GM18951 (cell line): ENCODE data around the gene NPSR1.
"Not testable (repeated sequence)": the region's sequence is repeated elsewhere in the genome, so short reads cannot be mapped to it uniquely, and the experiment has no call there.

Experiments used
- POLR2A ChIP-seq: IDR thresholded peaks from 4 replicates; pipeline ENCODE4 v1.6.1; 2011; ENCODE audit warnings: mild to moderate bottlenecking; ENCODE audit not compliant: insufficient read length, insufficient read depth; ENCODE audit errors: extremely low read depth
- in situ Hi-C: fragments of 300-500 bp; cut with MboI; formaldehyde crosslinking; loops from one replicate; pipeline ENCODE4 v1.12.0; 2022; ENCODE audit warnings: low sequenced_read_pairs, mixed read lengths, inconsistent platforms; ENCODE audit not compliant: unreplicated experiment

NPSR1 gene

GRCh38 chr7:34840176-34840785 lies 182.3 kb downstream of the NPSR1 start:
- no peak for TF ChIP-seq POLR2A

GRCh38 chr7:34841326-34841725 lies 183.3 kb downstream of the NPSR1 start:
- in situ Hi-C loops = no loop called here

More at GRCh38 chr7:34840176-34840785, 182.3 kb downstream of the NPSR1 start:
- in situ Hi-C loops = no loop called here

GRCh38 chr7:34842782-34843181 lies 184.8 kb downstream of the NPSR1 start:
- in situ Hi-C loops = no loop called here

More at GRCh38 chr7:34841326-34841725, 183.3 kb downstream of the NPSR1 start:
- no peak for TF ChIP-seq POLR2A

GRCh38 chr7:34844406-34844805 lies 186.4 kb downstream of the NPSR1 start:
- TF ChIP-seq POLR2A = no peak
- in situ Hi-C loops = no loop called here

More at GRCh38 chr7:34842782-34843181, 184.8 kb downstream of the NPSR1 start:
- TF ChIP-seq POLR2A = no peak

GRCh38 chr7:34844936-34845665 lies 187.1 kb downstream of the NPSR1 start:
- no peak for TF ChIP-seq POLR2A
- in situ Hi-C loops = no loop called here

GRCh38 chr7:34845666-34846361 lies 187.8 kb downstream of the NPSR1 start:
- TF ChIP-seq POLR2A = no peak
- in situ Hi-C loops = no loop called here

GRCh38 chr7:34846976-34847375 lies 189.0 kb downstream of the NPSR1 start:
- in situ Hi-C loops = no loop called here
- TF ChIP-seq POLR2A = no peak

GRCh38 chr7:34848670-34849069 lies 190.7 kb downstream of the NPSR1 start:
- no peak for TF ChIP-seq POLR2A
- in situ Hi-C loops = no loop called here

GRCh38 chr7:34849163-34849960 lies 191.3 kb downstream of the NPSR1 start:
- in situ Hi-C loops = no loop called here
- no peak for TF ChIP-seq POLR2A

GRCh38 chr7:34849986-34850385 lies 192.0 kb downstream of the NPSR1 start:
- in situ Hi-C loops = no loop called here
- no peak for TF ChIP-seq POLR2A

GRCh38 chr7:34850681-34851080 lies 192.7 kb downstream of the NPSR1 start:
- no peak for TF ChIP-seq POLR2A
- in situ Hi-C loops = no loop called here

- in situ Hi-C loops = no loop called here
- TF ChIP-seq POLR2A = no peak
These were observed 193.4 kb downstream of the NPSR1 start for GRCh38 chr7:34851431-34851830.

- in situ Hi-C loops = not testable (repeated sequence)
These were observed 200.4 kb downstream of the NPSR1 start for GRCh38 chr7:34858444-34858843.

- in situ Hi-C loops = not testable (repeated sequence)
These were observed 201.3 kb downstream of the NPSR1 start for GRCh38 chr7:34859281-34859680.

- in situ Hi-C loops = not testable (repeated sequence)
These were observed 208.2 kb downstream of the NPSR1 start for GRCh38 chr7:34866222-34866621.

GRCh38 chr7:34867341-34867740 lies 209.3 kb downstream of the NPSR1 start:
- in situ Hi-C loops = not testable (repeated sequence)

- in situ Hi-C loops = not testable (repeated sequence)
These were observed 210.6 kb downstream of the NPSR1 start for GRCh38 chr7:34868602-34869001.
